ENCODE results near the gene OLFM3.

OLFM3 gene

GRCh38 chr1:101943237-101943636, 53.5 kb downstream of the OLFM3 start:
- no peak for DNase-seq

DNA sequence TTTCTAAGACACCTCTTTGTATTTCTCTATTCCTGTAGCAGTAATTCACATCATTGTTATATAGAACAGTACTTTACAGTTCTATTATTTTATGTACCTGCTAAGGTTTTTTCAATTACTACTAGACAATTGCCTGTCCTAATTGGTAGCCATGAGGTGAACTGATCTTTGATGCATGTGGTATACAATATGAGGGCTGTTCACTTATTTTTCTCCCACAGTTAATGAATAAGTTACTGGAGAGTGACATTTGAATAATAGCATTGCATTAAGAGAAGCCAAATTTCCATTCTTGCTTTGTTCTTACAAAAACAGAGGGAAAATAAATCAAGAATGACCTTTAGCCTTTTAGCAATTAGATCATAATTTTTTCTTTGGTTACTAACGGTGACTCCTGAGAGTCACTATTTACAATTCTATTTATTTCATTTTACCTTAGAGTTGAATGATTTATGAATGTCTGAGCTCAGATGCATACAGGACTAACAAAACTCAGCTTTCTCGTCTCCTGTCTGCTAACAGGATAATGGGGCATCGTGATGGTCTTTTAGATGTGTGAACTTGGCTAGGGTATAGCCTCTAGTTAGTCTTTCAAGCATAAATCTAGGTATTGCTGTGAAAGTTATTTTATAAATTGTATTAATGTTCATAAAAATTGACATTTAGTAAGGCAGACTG, 54.1 kb downstream of the OLFM3 start:
- DNase-seq = no peak

GRCh38 chr1:101938681-101939080, 58.0 kb downstream of the OLFM3 start:
- DNase-seq = no peak

GRCh38 chr1:101929343-101929742, 67.4 kb downstream of the OLFM3 start:
- no peak for DNase-seq

- DNase-seq = no peak
Observed at GRCh38 chr1:101928829-101929228, 67.9 kb downstream of the OLFM3 start.

DNA sequence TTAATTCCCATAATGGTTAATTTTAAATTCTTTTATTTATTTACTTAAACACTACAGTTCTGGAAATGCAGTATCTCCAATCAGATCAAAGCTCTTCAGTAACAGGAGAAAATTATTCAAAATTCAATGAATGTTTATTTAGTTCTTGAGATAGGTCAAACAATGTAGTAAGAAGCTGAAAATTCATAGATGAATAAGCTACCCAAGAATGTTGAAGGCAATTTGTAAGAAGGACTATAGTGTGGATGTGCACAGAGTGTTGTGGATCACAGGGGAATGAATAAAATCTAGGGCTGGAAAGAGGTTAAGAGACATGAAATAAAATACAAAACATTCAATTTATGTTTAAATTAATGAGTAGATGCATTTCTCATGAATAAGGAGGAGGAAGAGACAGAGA, 72.0 kb downstream of the OLFM3 start:
- DNase-seq = no peak

- no peak for DNase-seq
Observed at GRCh38 chr1:101920577-101920976, 76.1 kb downstream of the OLFM3 start.

GRCh38 chr1:101918277-101918676, 78.4 kb downstream of the OLFM3 start:
- no peak for DNase-seq

DNA sequence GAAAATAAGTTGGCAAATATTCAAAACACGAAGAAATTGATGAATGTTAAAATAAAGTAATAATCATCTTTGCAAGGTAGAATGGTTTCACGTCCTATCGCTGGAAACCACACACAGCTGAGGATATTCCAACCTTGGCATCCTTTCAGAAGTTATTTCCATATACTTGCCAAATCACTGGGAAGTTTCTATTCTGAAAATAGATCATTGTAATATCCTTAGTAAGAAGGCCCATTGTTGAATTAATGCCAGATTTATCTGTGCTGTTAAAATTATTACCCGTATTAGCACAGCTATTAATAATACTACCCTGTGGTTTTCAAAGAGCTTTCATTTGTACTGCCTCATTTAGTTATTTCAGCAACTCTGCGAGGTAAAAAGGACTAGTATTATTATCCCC, 81.1 kb downstream of the OLFM3 start:
- no peak for DNase-seq

- no peak for DNase-seq
Observed at GRCh38 chr1:101914473-101915242, 82.1 kb downstream of the OLFM3 start.

- no peak for DNase-seq
Observed at GRCh38 chr1:101911894-101912293, 84.8 kb downstream of the OLFM3 start.

DNA sequence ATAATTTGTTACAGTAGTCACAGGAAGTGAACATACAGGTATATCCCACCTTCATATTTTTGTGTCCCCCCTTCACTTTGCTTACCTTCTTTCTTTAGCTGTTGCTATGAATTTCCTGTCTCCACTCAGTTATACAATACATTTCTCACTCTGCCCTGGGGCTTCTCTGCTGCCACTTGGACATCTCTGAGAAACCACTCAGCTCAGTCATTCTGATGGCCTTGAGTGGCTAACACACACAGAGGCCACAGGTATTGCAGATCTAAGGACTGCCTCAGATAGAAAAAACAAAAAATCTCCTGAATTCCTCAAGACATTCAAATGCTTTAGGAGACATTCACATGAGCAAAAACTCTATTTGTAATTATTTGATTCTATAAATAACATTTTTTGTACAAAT, 87.7 kb downstream of the OLFM3 start:
- DNase-seq = no peak

GRCh38 chr1:101907264-101907663, 89.5 kb downstream of the OLFM3 start:
- no peak for DNase-seq

GRCh38 chr1:101905283-101905835, 91.4 kb downstream of the OLFM3 start:
- no peak for DNase-seq

DNA sequence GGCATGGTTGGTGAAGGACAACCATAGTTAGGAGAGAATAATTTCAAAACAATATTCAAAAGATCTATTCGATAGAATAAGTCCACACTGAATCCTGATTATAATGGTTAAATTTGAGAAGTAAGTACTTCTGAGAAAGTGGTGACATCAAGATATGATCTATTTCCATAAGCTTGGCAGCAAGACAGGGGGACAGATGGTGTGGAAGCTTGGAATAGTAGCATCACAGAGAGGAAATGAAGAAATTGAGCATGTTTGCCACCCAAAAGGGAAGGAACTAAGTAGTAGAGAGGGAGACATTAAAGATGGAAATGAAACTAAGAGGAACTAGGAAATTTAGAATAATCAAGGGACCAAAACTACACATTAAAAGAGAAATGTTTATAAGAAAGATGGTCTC, 94.5 kb downstream of the OLFM3 start:
- DNase-seq = no peak

- DNase-seq = no peak
Observed at GRCh38 chr1:101898137-101898536, 98.6 kb downstream of the OLFM3 start.

DNA sequence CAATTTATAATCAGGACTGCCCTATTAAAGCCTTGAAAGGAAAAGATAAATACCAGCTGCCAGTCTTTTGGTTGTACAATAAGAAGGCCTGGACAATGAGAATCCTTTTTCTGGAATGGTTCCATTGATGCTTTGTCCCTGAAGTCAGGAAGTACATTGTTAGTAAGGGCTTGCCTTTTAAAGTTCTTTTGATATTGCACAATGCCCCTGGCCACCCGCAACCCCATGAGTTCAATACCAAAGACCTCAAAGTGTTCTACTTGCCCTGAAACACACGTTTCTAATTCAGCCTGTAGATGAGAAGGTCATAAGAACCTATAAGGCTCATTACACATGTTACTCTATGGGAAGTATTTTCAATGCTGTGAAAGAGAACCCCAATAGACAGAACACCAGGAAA, 112.1 kb downstream of the OLFM3 start:
- no peak for DNase-seq

GRCh38 chr1:101875891-101876290, 120.8 kb downstream of the OLFM3 start:
- DNase-seq = no peak

DNA sequence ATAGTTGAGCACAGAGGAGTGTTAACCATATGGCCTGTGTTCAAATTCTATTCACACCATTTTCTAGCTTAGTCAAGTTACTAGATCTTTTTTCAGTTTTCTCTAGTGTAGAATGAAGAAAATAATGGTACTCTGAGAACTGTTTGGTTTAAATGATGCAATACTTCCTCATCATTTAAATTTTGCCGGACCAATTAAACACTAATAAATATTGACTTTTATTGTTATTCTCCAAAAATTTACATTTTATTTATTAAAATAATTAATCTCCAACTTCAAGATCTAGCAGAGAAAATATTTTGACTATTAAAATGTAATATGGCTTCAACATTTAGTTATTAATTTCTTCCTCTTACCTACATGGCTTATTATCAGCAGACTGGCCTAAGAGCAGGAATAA, 123.1 kb downstream of the OLFM3 start:
- no peak for DNase-seq

DNA sequence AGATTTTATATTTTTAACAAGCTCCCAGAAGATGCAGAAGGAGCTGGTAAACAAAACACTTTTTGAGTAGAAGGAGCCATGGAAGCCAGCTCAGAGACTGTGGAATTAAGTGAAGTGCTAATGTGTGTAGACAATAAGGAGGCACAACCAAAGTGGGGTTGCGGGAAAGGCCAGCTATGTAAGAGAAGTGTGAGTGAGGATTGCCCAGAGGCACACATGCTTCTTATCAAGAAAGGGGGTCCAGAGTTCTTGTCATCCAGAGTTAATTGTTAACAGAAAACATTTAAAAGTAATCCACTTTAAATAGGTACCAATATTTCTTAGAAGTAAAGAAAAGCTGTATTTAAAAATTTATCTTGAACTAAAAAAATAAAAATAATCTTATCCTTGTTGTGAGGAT, 136.8 kb downstream of the OLFM3 start:
- DNase-seq = no peak

- no peak for DNase-seq
Observed at GRCh38 chr1:101854271-101854670, 142.5 kb downstream of the OLFM3 start.

DNA sequence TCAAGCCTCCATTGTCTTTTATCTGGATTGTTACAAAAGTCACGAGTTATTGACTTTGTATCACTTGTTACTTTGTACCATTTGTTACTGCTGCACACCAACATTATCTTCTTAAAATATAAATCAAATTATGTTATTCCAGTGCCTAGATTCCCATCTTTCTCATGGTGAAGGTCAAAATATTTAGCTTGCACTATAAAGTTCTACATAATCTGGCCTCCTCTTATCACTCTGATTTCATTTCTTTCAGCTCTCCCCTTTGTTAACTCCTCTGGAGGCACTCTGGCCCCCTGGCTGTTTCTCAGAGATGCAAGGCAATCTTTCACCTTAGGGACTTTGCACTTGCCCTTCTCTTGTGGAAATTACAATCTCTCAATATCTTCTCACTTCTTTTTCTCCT, 143.8 kb downstream of the OLFM3 start:
- no peak for DNase-seq

- no peak for DNase-seq
Observed at GRCh38 chr1:101849356-101849755, 147.4 kb downstream of the OLFM3 start.

- DNase-seq = no peak
Observed at GRCh38 chr1:101847626-101848025, 149.1 kb downstream of the OLFM3 start.
